Liver (tissue), 9 donors: ENCODE data around the gene RANGAP1. TPM values are rescaled to one million over a fixed set of nuclear protein-coding genes. Genes with fewer than 3 reads are reported as not detected.
"Not testable (repeated sequence)": the region's sequence is repeated elsewhere in the genome, so short reads cannot be mapped to it uniquely, and the experiment has no call there.

ENCODE experiments used
- DNase-seq: peaks from one replicate; pipeline ENCODE4 v3.0.0-alpha.2; 2017; ENCODE audit warnings: low spot score
- H3K27ac ChIP-seq, 2 donors: one replicate each; pipeline ENCODE4 v1.7.0; 2013; ENCODE audit warnings: inconsistent platforms in 2 of 2, low read length in 2 of 2, control low read depth in 1 of 2, low read depth in 1 of 2, mild to moderate bottlenecking in 1 of 2
- H3K27me3 ChIP-seq, 4 donors: one replicate each; pipeline versions ENCODE4 v1.6.1 to v1.7.0; 2013; ENCODE audit warnings: low read length in 3 of 4, inconsistent platforms in 1 of 4, mild to moderate bottlenecking in 1 of 4, moderate library complexity in 1 of 4; ENCODE audit not compliant: control insufficient read depth in 4 of 4, insufficient read depth in 4 of 4
- H3K36me3 ChIP-seq, 4 donors: one replicate each; pipeline versions ENCODE4 v1.6.1 to v1.7.0; 2013; ENCODE audit warnings: low read length in 3 of 4, mild to moderate bottlenecking in 3 of 4, low read depth in 1 of 4, moderate library complexity in 1 of 4; ENCODE audit not compliant: control insufficient read depth in 4 of 4, insufficient read depth in 3 of 4
- H3K4me1 ChIP-seq, 4 donors: one replicate each; pipeline versions ENCODE4 v1.6.1 to v1.7.0; 2013; ENCODE audit warnings: low read length in 3 of 4, mild to moderate bottlenecking in 3 of 4, moderate library complexity in 1 of 4; ENCODE audit not compliant: control insufficient read depth in 4 of 4, insufficient read depth in 4 of 4
- H3K4me3 ChIP-seq, 3 donors: one replicate each; pipeline versions ENCODE4 v1.6.1 to v1.7.0; 2013; ENCODE audit warnings: low read length in 3 of 3, control low read depth in 1 of 3, low read depth in 1 of 3, mild to moderate bottlenecking in 1 of 3
- H3K9ac ChIP-seq, 2 donors: one replicate each; pipeline ENCODE4 v1.7.0; 2013; ENCODE audit warnings: low read length in 2 of 2, mild to moderate bottlenecking in 2 of 2, moderate library complexity in 2 of 2, control low read depth in 1 of 2, low read depth in 1 of 2
- H3K9me3 ChIP-seq, 4 donors: one replicate each; pipeline versions ENCODE4 v1.6.1 to v1.7.0; 2013; ENCODE audit warnings: low read length in 3 of 4; ENCODE audit not compliant: control insufficient read depth in 4 of 4
- CTCF ChIP-seq: fragments of 150-350 bp; IDR thresholded peaks from 2 replicates; pipeline ENCODE4 v1.5.1; 2017; ENCODE audit warnings: improper control_type of control experiment, low read depth, low read length; ENCODE audit not compliant: missing input control
- EGR1 ChIP-seq, 2 donors: IDR thresholded peaks; 2 replicates each; pipeline ENCODE4 v1.6.1; 2016 to 2018; ENCODE audit warnings: antibody characterized with exemption in 2 of 2, low read depth in 2 of 2
- FOXA1 ChIP-seq: IDR thresholded peaks from 2 replicates; pipeline ENCODE4 v1.6.1; 2016; ENCODE audit warnings: antibody characterized with exemption
- FOXA2 ChIP-seq: IDR thresholded peaks from 2 replicates; pipeline ENCODE4 v1.6.1; 2016; ENCODE audit warnings: antibody characterized with exemption
- GABPA ChIP-seq, 2 donors: IDR thresholded peaks in 1 of 2; conservative IDR thresholded peaks in 1 of 2; 2 replicates each; pipeline ENCODE4 v1.6.1; 2016; ENCODE audit warnings: antibody characterized with exemption in 2 of 2, mild to moderate bottlenecking in 1 of 2, moderate library complexity in 1 of 2
- HNF4A ChIP-seq, 2 donors: conservative IDR thresholded peaks; 2 replicates each; pipeline ENCODE4 v1.6.1; 2016; ENCODE audit warnings: antibody characterized with exemption in 2 of 2, mild to moderate bottlenecking in 2 of 2
- HNF4G ChIP-seq: IDR thresholded peaks from 2 replicates; pipeline ENCODE4 v1.6.1; 2016; ENCODE audit warnings: antibody characterized with exemption
- JUND ChIP-seq, 2 donors: IDR thresholded peaks; 2 replicates each; pipeline ENCODE4 v1.6.1; 2016; ENCODE audit warnings: antibody characterized with exemption in 2 of 2
- MAX ChIP-seq: IDR thresholded peaks from 2 replicates; pipeline ENCODE4 v1.6.1; 2016; ENCODE audit warnings: antibody characterized with exemption
- NR2F2 ChIP-seq: IDR thresholded peaks from 2 replicates; pipeline ENCODE4 v1.6.1; 2016; ENCODE audit warnings: antibody characterized with exemption
- RAD21 ChIP-seq, 2 donors: IDR thresholded peaks; 2 replicates each; pipeline ENCODE4 v1.6.1; 2016; ENCODE audit warnings: antibody characterized with exemption in 2 of 2, mild to moderate bottlenecking in 2 of 2
- REST ChIP-seq: IDR thresholded peaks from 2 replicates; pipeline ENCODE4 v1.6.1; 2016; ENCODE audit warnings: antibody characterized with exemption, mild to moderate bottlenecking
- TAF1 ChIP-seq: conservative IDR thresholded peaks from 2 replicates; pipeline ENCODE4 v1.6.1; 2016; ENCODE audit warnings: antibody characterized with exemption, mild to moderate bottlenecking
- YY1 ChIP-seq: IDR thresholded peaks from 2 replicates; pipeline ENCODE4 v1.6.1; 2016; ENCODE audit warnings: antibody characterized with exemption, mild to moderate bottlenecking
- ZBTB33 ChIP-seq: IDR thresholded peaks from 2 replicates; pipeline ENCODE4 v1.6.1; 2016; ENCODE audit warnings: antibody characterized with exemption
- whole genome bisulfite sequencing: extraction: QIAGEN DNeasy Blood & Tissue Kit; methylation state at CpG from one replicate; pipeline ENCODE4 v1.1.7; 2013; 5-methylcytosine and 5-hydroxymethylcytosine counted together
- polyA plus RNA-seq, 2 donors: library from polyadenylated mRNA; stranded (reverse) in 1 of 2; unstranded in 1 of 2; fragments of 200-250 nt in 1 of 2; fragments of >200 nt in 1 of 2; fragmentation: Nextera tagmentation in 1 of 2; extraction: Ambion mirVana in 1 of 2; gene quantifications; one replicate each; pipeline versions ENCODE4 v1.2.1 to v1.2.3, GENCODE V29; 2013 to 2015
- total RNA-seq, 2 donors: library from RNA; depleted of rRNA; stranded (reverse); fragments of >200 nt; gene quantifications; one replicate each; pipeline ENCODE4 v1.2.3, GENCODE V29; 2014
- donor health status: healthy.
- donor health status: healthy.
- donor health status: healthy.
- donor health status: healthy.
- donor health status: healthy.

The RANGAP1 gene
- total and polyA plus RNA-seq, 4 donors, result 12.0 to 40.3 (median 33.3) TPM

- WGBS, result 94% methylated on average over 21 of the region's 28 CpGs
- H3K9me3 ChIP-seq, DNase-seq, H3K4me1 ChIP-seq, H3K36me3 ChIP-seq, H3K4me3 ChIP-seq, H3K9ac ChIP-seq, H3K27ac ChIP-seq, H3K27me3 ChIP-seq: not testable (repeated sequence)
Measured at GRCh38 chr22:41294816-41295215, 8.8 kb upstream of the RANGAP1 start.

GRCh38 chr22:41290262-41291221, 4.6 kb upstream of the RANGAP1 start:
- Histone ChIP-seq H3K9me3 (no peaks in the 10 kb centered on the region), H3K9ac (no peak overlapping the region), H3K27me3 (no peaks in the 10 kb centered on the region), H3K27ac (peak overlapping the region in 1 of 2 donors; percentile 12), H3K36me3 (no peaks in the 10 kb centered on the region), H3K4me1 (peaks cover 4 to 19% (median 13%) of the 10 kb centered on the region in 4 donors), H3K4me3 (no peak overlapping the region)
- WGBS, result 83% methylated on average over 8 of the region's 8 CpGs
- TF ChIP-seq FOXA2 (no peak), GABPA (IDR thresholded peaks at IDR 0.05 in 1 of 2, conservative IDR thresholded peaks at IDR 0.05 in 1 of 2) (no peak), HNF4A (conservative IDR thresholded peaks at IDR 0.05) (no peak), TAF1 (no peak), JUND (IDR thresholded peaks at IDR 0.05) (no peak), EGR1 (IDR thresholded peaks at IDR 0.05; ENCODE audit: low read depth in 2 of 2) (no peak), HNF4G (no peak), ZBTB33 (no peak), MAX (no peak), REST (no peak), NR2F2 (no peak), RAD21 (IDR thresholded peaks at IDR 0.05) (no peak), CTCF (no peak), YY1 (no peak), FOXA1 (no peak)
- DNase-seq, result no peak
